Effector memory CD8-positive, alpha-beta T cell (primary cell): Measurements from ENCODE around the gene PFAS.

Experiments
- ATAC-seq: fragments of 150-1000 bp; cut with Tn5 transposase; replicated peaks from 2 replicates; pipeline ENCODE4 v1.10.0; 2021; ENCODE audit warnings: mild to moderate bottlenecking, moderate library complexity
- DNase-seq, 3 experiments: peaks; one replicate each; pipeline ENCODE4 v3.0.0; 2021
- H3K27ac Mint-ChIP-seq, 2 donors: one replicate each; pipeline ENCODE4 v1.8.0; 2022; ENCODE audit warnings: mild to moderate bottlenecking in 2 of 2, mixed read lengths in 2 of 2, moderate library complexity in 2 of 2
- H3K27me3 Mint-ChIP-seq, 2 donors: one replicate each; pipeline ENCODE4 v1.8.0; 2022; ENCODE audit warnings: mixed read lengths in 2 of 2
- H3K36me3 Mint-ChIP-seq: one replicate; pipeline ENCODE4 v1.8.0; 2022; ENCODE audit warnings: mild to moderate bottlenecking, moderate library complexity, mixed read lengths; ENCODE audit not compliant: insufficient read depth
- H3K4me1 Mint-ChIP-seq, 2 donors: one replicate each; pipeline ENCODE4 v1.8.0; 2022; ENCODE audit warnings: low read depth in 2 of 2, mixed read lengths in 2 of 2
- H3K4me3 Mint-ChIP-seq, 2 donors: one replicate each; pipeline ENCODE4 v1.8.0; 2022; ENCODE audit warnings: mild to moderate bottlenecking in 2 of 2, mixed read lengths in 2 of 2, moderate library complexity in 2 of 2
- H3K9me3 Mint-ChIP-seq, 2 donors: one replicate each; pipeline ENCODE4 v1.8.0; 2022; ENCODE audit warnings: mixed read lengths in 2 of 2

The PFAS gene

DNA sequence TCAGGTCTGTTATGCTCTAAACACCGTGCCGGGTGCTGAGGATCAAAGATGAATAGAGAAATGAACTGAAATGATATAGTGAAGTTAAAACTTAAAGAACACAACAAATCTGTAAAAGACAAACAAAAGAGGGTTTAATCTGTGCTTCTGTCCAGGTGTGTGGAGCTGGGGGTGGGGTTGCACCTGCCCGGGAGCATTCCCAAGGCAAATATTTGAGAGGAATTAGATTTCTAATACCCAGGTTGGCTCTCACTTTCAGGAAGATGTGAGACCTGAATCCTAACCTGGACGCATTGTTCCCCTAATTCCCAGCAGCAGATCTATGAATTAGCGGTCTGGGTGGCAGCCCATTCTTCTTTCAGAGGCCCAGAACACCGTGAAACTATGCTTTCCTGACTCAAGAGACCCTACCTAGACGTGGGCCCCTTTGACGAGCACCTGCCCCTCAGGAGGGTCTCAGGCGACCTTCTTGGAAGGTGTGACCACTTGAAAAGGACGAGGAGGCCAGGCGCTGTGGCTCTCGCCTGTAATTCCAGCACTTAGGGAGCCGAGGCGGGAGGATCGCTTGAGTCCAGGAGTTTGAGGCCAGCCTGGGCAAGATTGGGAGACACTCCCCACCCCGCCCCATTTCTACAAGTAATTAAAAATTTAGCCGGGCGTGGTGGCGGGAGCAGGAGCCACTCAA, 38.7 kb downstream of the PFAS start:
- H3K27me3 Mint-ChIP-seq, result no peaks in the 10 kb centered on the region
- H3K9me3 Mint-ChIP-seq, result no peaks in the 10 kb centered on the region

DNA sequence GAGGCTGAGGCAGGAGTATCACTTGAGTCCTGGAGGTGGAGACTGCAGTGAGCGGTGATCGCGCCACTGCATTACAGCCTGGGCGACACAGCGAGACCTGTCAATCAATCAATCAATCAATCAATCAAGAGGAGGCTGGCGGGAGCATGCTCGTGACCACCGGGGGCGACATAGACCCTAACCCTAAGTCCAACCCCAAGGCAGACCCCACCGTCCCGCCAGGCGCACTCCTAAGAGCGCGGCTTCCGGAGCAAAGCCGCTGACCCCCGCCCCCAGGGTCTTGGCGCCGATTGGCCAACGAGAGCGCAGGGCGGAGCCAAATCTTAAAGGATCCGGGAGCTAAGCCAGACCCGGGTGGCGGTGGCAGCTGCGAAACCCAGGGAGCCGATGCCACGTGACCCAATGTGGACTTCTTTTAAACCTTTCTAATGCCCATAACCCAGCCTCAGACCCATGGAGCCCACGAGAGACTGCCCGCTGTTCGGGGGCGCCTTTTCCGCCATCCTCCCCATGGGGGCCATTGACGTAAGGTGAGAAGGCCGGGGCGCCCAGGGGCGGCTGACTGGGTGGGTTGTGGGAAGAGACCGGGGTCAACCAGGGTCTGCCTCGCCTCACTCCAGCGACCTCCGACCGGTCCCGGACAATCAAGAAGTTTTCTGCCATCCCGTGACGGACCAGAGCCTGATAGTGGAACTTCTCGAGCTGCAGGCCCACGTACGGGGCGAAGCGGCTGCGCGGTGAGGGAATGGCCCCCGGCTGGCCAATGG, 39.4 kb downstream of the PFAS start, which contains the start of gene RANGRF:
Gene RANGRF, plus strand, starts transcription at position 335 of the 767 bp plus-strand sequence. Its CDS starts 119 bp downstream, at position 454.
- DNase-seq, result peak; percentile 63 to 71 (median 69)
- Mint-ChIP-seq H3K4me3 (peak within 1 kb of the TSS; percentile 89 to 90), H3K9me3 (no peaks in the 10 kb centered on the region), H3K36me3 (peaks cover 7% of the 10 kb centered on the region), H3K4me1 (peaks cover 23 to 33% of the 10 kb centered on the region in 2 donors), H3K27ac (peak within 1 kb of the TSS; percentile 94 to 95), H3K27me3 (no peaks in the 10 kb centered on the region)
- peak; percentile 91 for ATAC-seq

More for the DNA sequence above, 38.7 kb downstream of the PFAS start:
- ATAC-seq, result no peak
- H3K4me1 Mint-ChIP-seq, result peaks cover 26 to 34% of the 10 kb centered on the region in 2 donors
- peak overlapping the region; percentile 89 to 90 for H3K4me3 Mint-ChIP-seq
- no peak for DNase-seq
- H3K36me3 Mint-ChIP-seq, result peaks cover 7% of the 10 kb centered on the region
- H3K27ac Mint-ChIP-seq, result peak overlapping the region; percentile 94 to 95

DNA sequence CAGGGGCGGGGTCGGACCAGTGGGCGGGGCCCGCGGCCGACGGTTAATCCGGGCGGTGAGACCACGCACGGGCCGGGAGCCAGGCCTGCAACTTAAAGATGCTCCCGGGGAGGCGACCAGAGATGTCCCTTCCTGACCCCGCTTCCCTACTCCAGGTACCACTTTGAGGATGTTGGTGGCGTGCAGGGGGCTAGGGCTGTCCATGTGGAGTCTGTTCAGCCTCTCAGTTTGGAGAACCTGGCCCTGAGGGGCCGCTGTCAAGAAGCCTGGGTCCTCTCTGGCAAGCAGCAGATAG, 40.0 kb downstream of the PFAS start:
- no peaks in the 10 kb centered on the region for H3K9me3 Mint-ChIP-seq
- peak overlapping the region; percentile 89 to 90 for H3K4me3 Mint-ChIP-seq
- H3K4me1 Mint-ChIP-seq, result peaks cover 22 to 28% of the 10 kb centered on the region in 2 donors
- H3K27ac Mint-ChIP-seq, result peak overlapping the region; percentile 94 to 95
- no peak for ATAC-seq
- H3K27me3 Mint-ChIP-seq, result no peaks in the 10 kb centered on the region
- peaks cover 7% of the 10 kb centered on the region for H3K36me3 Mint-ChIP-seq
- DNase-seq, result no peak

DNA sequence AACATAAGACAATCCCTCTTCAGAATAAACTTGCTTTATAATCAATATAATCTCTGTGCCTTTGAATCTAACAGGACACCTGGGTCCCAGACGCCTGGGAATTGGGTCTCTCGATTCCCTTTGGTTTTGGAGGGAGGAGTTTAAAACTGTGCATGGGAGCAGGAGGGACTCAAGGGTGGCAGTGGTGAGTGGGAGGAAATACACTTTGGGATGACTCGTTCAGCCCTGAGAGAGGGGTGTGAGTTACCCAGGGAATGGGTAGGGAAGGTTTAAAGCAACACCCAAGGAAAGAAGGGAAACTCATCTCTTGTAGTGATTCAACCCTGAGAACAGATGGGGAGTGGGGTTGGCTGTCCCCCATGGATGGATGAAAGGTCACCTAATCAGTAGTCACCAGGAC, 41.0 kb downstream of the PFAS start:
- H3K27me3 Mint-ChIP-seq, result no peaks in the 10 kb centered on the region
- no peak for ATAC-seq
- no peak for DNase-seq
- peaks cover 10% of the 10 kb centered on the region for H3K36me3 Mint-ChIP-seq
- H3K27ac Mint-ChIP-seq, result peak overlapping the region in 1 of 2 donors; percentile 26
- H3K4me3 Mint-ChIP-seq, result peak overlapping the region; percentile 89 to 90
- H3K4me1 Mint-ChIP-seq, result peaks cover 24 to 33% of the 10 kb centered on the region in 2 donors
- no peaks in the 10 kb centered on the region for H3K9me3 Mint-ChIP-seq

DNA sequence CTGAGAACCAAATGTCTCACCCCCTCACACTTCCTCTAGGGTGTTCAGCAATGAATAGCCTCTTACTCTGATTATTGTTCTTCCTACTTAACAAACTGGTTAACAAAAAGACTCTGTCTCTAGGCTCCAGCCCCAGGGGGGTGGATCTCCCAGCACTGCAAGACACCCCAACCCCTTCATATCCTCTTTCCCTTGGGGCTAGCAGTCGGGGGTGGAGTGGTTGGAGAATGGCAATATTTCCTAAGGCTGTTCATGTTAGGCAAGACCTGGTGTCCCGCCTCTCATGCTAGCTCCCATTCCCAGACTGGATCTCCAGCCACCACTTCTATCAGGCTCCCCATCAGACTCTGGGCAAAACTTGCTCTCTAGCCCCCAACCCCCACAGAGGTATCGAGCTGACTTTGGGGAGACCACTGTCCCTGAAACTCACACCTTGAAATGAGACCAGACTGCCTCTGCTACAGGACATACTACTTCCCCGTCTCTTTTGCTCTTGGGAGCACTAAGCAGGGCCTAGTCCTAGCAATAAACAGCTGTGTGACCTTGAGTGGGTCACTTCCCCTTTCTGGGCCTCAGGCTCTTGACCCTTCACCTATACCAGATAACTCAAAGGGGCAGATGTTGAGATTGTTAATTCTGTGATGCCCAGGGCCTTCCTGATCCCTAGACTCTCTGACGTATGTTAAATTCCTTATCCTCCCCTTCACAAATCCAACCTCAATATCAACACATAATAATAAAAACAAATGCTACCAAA, 43.7 kb downstream of the PFAS start:
- Mint-ChIP-seq H3K36me3 (peaks cover 18% of the 10 kb centered on the region), H3K27me3 (no peaks in the 10 kb centered on the region), H3K27ac (peak overlapping the region in 1 of 2 donors; percentile 36), H3K4me1 (peaks cover 28 to 39% of the 10 kb centered on the region in 2 donors), H3K4me3 (no peak overlapping the region), H3K9me3 (no peaks in the 10 kb centered on the region)
- ATAC-seq (no peak), DNase-seq (no peak)

DNA sequence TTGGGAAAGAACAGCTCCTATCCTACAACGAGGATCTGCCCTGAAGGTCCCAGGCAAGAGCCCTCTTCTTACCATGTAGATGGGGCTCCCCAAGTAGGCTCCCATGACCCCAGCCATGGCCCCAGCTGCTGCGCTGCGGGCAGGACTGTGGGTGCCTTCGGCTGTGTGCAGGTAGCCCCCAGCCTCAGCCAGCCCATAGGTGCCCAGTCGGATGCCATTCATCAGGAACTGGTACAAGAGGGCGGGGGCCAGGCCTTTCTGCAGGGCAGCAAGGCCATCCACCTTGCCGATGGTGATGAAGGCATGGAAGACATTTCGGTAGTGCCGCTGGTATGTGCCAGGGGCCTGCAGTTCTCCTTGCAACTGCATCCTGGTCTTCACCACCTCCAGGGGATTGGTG, 45.3 kb downstream of the PFAS start:
- ATAC-seq (no peak), DNase-seq (no peak)
- Mint-ChIP-seq H3K9me3 (no peaks in the 10 kb centered on the region), H3K27ac (peak overlapping the region; percentile 90 to 94), H3K4me3 (peak overlapping the region; percentile 94 to 95), H3K36me3 (peaks cover 18% of the 10 kb centered on the region), H3K27me3 (no peaks in the 10 kb centered on the region), H3K4me1 (peaks cover 24 to 30% of the 10 kb centered on the region in 2 donors)

DNA sequence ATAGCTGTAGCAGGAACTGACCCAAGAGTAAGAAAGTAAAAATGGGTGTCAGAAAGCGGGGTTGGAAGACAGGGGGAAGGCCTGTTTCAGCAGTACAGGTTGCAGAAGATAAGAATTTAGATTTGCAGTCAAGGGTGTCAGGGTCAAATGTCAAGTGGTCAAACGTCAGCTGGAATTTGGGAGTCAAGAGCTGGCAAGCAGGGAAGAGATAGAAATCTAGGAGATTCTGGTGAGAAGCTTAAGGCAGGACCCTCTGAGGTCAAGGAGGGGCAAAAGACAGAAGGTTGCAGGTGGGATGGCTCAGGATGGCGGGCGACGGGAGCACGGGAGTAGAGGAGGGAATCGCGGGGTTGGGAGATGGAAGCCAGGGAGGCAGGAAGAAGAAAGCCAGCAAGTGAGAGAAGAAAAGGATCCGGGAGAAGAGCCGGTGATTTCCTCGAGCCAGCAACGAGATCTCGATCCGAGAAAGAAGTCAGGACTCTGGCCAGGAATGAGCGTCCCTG, 45.8 kb downstream of the PFAS start:
- Mint-ChIP-seq H3K9me3 (no peaks in the 10 kb centered on the region), H3K27ac (peak overlapping the region; percentile 90 to 94), H3K27me3 (no peaks in the 10 kb centered on the region), H3K4me3 (peak overlapping the region; percentile 94 to 95), H3K4me1 (peaks cover 21 to 27% of the 10 kb centered on the region in 2 donors), H3K36me3 (peaks cover 18% of the 10 kb centered on the region)
- ATAC-seq, result no peak
- DNase-seq, result no peak

DNA sequence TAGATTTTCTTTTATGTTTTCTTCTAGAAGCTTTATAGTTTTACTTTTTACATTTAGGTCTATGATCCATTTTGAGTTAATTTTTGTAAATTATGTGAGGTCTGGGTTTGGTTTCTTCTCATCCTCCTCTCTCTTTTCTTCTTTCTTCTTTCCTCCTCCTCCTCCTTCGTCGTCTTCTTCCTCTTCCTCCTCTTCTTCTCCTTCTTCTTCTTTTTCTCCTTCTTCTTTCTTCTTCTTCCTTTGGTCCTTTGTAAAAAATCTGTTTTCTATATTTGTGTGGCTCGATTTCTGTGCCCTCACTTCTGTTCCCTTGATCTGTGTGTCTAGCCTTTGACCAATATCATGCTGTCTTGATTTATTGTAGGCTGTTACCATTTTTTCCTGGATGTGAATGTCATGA, 51.1 kb downstream of the PFAS start:
- Mint-ChIP-seq H3K9me3 (no peaks in the 10 kb centered on the region), H3K4me3 (no peak overlapping the region), H3K27me3 (peaks cover 0 to 8% of the 10 kb centered on the region in 2 donors), H3K36me3 (peaks cover 6% of the 10 kb centered on the region), H3K4me1 (peaks cover 11 to 12% of the 10 kb centered on the region in 2 donors), H3K27ac (no peak overlapping the region)
- ATAC-seq, result no peak
- DNase-seq, result no peak

DNA sequence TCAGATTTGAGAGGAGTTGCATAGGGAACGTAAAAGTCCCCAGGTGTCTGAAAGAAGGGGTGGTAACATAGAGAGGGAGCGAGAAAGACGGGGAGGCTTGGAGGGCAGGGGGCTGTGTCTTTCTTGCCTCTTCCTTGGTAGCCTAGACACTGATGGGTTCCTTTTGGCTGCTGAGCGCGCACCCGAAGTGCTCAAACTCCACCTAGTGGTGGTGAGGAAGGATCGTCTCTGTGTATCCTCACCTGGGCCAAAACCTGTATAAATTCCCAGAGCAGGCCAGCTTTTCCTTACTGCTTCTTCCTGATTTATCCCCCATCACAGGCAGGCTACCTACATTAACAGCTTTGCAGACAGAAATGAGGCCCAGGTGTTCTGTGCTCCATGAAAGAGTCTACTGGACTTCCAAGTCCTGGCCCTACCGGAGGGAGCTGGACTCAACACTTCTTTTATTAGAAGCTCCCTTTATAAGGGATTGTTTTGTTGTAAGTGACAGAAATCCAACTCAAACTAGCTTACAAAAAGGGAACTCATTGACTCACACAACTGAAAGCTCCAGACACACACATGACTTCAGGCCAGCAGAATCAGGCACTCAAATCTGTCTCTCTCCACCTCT, 51.6 kb downstream of the PFAS start:
- DNase-seq (peak; percentile 40 to 53 (median 46)), ATAC-seq (peak; percentile 89)
- H3K4me3 Mint-ChIP-seq, result no peak overlapping the region

DNA sequence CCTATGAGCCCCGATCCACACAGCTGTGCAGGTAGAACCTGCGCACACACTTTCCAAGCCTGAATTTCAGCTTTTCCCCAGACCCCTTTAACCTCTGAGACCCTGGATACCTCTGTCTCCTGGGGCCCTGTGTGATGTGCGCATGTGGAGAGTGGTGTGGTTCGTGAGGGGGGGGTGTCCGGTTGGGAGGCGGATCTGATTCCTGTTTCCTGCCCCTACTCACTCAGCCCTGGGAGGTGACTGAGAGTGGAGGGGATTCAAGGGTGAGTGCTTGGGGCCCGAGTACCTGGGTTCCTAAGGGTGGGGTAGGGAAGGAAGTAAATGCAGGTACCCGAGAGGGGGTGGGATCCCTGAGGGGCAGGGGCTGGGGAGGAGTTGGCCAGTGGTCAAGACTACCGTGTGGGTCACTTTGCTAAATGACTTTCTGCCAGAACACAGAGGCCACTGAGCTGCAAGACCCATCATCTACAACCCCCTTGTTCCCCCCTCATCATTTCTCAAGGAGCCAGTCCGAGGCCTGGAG, 61.6 kb downstream of the PFAS start:
- no peak for DNase-seq
- Mint-ChIP-seq H3K36me3 (no peaks in the 10 kb centered on the region), H3K27me3 (peaks cover 43 to 56% of the 10 kb centered on the region in 2 donors), H3K4me1 (peaks cover 4 to 8% of the 10 kb centered on the region in 2 donors), H3K4me3 (no peak overlapping the region), H3K9me3 (no peaks in the 10 kb centered on the region), H3K27ac (no peak overlapping the region)
- ATAC-seq, result no peak

More for the DNA sequence above, 51.6 kb downstream of the PFAS start:
- H3K27ac Mint-ChIP-seq, result no peak overlapping the region
- no peaks in the 10 kb centered on the region for H3K9me3 Mint-ChIP-seq
- peaks cover 9 to 12% of the 10 kb centered on the region in 2 donors for H3K4me1 Mint-ChIP-seq
- peaks cover under 1% of the 10 kb centered on the region for H3K36me3 Mint-ChIP-seq
- H3K27me3 Mint-ChIP-seq, result peaks cover 0 to 8% of the 10 kb centered on the region in 2 donors

DNA sequence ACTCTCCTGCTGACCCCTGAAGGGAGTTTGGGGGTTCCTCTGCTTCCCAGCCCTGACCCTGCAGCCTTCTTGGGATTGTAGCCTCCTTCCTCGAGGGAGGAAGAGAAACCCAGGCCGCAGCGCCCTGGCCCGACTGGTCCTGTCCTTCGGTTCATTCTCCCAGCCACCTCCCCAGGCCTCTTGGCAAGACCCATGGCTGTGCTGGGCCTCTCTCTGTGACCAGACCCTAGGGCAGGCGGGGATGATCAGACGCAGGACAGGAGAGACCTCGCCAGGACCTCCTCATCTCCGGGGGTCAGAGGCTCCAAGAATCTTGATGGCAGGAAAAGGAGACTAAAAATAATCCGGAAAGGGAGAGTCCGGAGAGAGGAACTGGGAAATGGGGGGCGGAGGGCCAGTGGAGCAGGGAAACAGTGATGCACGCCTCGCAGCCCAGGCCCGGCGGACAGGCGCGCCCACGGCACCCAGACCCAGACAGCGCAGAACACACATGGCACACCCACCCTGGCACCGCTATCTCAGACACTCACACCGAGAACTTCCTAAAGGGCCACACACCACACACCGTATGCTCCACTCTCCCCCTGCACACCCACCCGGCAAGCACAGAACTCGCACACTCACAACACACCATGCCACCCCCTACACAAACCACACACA, 62.2 kb downstream of the PFAS start:
- H3K4me3 Mint-ChIP-seq, result no peak overlapping the region
- DNase-seq (no peak), ATAC-seq (no peak)
- peaks cover 4 to 8% of the 10 kb centered on the region in 2 donors for H3K4me1 Mint-ChIP-seq
- H3K9me3 Mint-ChIP-seq, result no peaks in the 10 kb centered on the region
- peaks cover 49 to 62% of the 10 kb centered on the region in 2 donors for H3K27me3 Mint-ChIP-seq
- no peak overlapping the region for H3K27ac Mint-ChIP-seq
- no peaks in the 10 kb centered on the region for H3K36me3 Mint-ChIP-seq

DNA sequence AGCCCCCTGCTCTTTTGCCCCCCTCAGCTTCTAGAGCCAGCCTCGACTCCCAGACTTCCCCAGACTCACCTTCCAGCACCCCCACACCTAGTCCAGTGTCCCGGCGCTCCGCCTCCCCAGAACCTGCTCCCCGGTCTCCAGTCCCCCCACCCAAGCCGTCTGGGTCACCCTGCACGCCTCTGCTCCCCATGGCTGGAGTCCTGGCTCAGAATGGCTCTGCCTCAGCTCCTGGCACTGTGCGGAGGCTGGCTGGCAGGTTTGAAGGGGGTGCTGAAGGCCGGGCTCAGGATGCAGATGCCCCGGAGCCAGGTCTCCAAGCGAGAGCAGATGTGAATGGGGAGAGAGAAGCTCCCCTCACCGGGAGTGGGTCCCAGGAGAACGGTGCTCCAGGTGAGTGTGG, 63.2 kb downstream of the PFAS start:
- Mint-ChIP-seq H3K27ac (no peak overlapping the region), H3K4me3 (no peak overlapping the region), H3K4me1 (peaks cover 4 to 8% of the 10 kb centered on the region in 2 donors), H3K27me3 (peaks cover 51 to 70% of the 10 kb centered on the region in 2 donors), H3K36me3 (no peaks in the 10 kb centered on the region), H3K9me3 (no peaks in the 10 kb centered on the region)
- no peak for ATAC-seq
- DNase-seq, result no peak
